B cell (primary cell): ENCODE data around the gene TRIM6.

Source experiments
- EZH2 ChIP-seq: IDR thresholded peaks from 2 replicates; pipeline ENCODE4 v1.6.1; 2012; ENCODE audit warnings: borderline replicate concordance, low read depth, mild to moderate bottlenecking, moderate library complexity, low read length; ENCODE audit not compliant: insufficient read depth, poor library complexity, severe bottlenecking
- TF ChIP-seq, protein P1 (sequence below): fragments of 200-600 bp; IDR thresholded peaks from one replicate; pipeline ENCODE4 v1.8.0; 2022; ENCODE audit warnings: antibody characterized with exemption, mild to moderate bottlenecking

DNA sequence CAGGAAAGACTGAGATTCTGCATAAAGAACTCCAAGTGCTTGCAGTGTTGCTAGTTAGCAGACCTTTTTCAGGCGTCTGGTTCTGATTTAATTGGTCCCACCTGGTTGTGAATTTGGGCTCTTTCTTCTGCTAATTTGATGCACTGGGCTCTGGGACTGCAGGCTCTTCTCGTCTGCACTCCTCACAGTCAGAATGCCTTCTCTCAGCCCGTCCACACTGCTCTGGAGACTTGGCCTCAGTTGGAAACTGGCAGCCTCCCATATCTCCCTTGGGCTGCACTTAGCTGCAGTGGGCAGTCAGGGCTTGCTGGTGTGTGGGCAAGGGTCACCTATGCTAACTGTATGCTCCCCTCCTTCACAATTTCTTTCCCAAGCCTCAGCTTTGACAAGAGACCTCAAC, 1.5 kb downstream of the TRIM6 start:
- TF ChIP-seq, protein P1, sequence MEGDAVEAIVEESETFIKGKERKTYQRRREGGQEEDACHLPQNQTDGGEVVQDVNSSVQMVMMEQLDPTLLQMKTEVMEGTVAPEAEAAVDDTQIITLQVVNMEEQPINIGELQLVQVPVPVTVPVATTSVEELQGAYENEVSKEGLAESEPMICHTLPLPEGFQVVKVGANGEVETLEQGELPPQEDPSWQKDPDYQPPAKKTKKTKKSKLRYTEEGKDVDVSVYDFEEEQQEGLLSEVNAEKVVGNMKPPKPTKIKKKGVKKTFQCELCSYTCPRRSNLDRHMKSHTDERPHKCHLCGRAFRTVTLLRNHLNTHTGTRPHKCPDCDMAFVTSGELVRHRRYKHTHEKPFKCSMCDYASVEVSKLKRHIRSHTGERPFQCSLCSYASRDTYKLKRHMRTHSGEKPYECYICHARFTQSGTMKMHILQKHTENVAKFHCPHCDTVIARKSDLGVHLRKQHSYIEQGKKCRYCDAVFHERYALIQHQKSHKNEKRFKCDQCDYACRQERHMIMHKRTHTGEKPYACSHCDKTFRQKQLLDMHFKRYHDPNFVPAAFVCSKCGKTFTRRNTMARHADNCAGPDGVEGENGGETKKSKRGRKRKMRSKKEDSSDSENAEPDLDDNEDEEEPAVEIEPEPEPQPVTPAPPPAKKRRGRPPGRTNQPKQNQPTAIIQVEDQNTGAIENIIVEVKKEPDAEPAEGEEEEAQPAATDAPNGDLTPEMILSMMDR = no peak
- no peak for TF ChIP-seq EZH2
